NK-92 (cell line): Measurements from ENCODE around the gene BLACAT1.
"Not testable (repeated sequence)": the region's sequence is repeated elsewhere in the genome, so short reads cannot be mapped to it uniquely, and the experiment has no call there.

ENCODE experiments used
- DNase-seq: peaks from one replicate; lab custom pipeline; 2025; ENCODE audit not compliant: unreplicated experiment; lab: John Stamatoyannopoulos, UW

The BLACAT1 gene

GRCh38 chr1:205421798-205422197 lies 34.0 kb downstream of the BLACAT1 start, which contains the start of gene LEMD1:
TSS of gene LEMD1 (minus strand) at chr1:205422056. CDS start at chr1:205420536, 1,520 bp downstream.
- DNase-seq, result no peak

- DNase-seq, result no peak
Measured at GRCh38 chr1:205420938-205421337, 34.9 kb downstream of the BLACAT1 start.

DNA sequence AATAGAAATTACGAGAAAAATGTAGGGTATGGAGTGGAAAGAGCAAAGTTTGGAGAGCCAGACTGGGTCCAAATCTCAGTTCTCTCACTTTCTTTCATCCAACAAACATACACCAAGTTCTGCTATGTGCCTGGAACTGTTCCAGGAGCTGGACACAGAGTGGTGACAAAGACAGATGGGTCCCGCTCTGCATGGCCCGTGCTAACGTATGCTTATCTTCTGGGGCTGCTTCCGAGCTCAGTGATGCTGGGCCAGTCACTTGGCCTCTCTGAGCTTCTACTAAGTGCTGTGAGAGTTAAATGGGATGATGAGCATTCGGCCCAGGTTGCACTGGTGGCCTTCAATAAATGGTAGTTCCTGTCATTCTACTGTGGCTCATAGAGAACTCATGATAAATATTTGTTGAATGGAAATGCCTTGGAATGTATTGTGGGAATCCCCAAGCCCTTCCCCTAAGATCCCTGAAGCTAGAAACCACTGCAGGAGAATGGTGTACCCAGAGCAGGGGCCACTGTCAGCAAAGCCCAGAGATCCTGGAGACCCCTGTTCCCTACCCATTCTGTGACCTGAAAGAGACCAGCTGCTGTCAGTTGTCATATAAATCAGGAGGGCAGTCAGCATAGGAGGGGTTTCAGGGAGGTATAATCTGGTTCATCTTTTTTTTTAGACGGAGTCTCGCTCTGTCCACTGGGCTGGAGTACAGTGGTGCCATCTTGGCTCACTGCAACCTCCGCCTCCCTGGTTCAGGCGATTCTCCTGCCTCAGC lies 37.8 kb downstream of the BLACAT1 start:
- DNase-seq, result no peak

DNA sequence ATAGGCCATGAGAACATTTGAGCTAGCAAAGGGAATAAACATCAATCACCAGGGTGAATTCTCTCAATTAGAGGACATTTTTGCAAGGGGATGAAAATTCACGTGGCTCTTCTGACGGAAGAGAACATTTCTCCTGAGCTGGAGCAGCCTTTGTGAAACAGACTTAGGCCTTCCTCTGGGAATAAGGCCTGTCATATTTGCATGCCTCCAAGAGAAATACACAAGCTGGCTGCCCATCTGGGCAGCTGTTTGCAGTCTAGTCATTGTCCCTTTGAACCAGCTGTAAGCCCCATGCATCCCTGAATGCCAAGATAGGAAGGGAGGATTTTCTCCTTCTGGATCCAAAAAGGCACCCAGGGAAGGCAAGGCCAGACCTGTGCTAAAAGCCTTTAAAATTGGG lies 39.5 kb downstream of the BLACAT1 start:
- DNase-seq, result no peak

DNA sequence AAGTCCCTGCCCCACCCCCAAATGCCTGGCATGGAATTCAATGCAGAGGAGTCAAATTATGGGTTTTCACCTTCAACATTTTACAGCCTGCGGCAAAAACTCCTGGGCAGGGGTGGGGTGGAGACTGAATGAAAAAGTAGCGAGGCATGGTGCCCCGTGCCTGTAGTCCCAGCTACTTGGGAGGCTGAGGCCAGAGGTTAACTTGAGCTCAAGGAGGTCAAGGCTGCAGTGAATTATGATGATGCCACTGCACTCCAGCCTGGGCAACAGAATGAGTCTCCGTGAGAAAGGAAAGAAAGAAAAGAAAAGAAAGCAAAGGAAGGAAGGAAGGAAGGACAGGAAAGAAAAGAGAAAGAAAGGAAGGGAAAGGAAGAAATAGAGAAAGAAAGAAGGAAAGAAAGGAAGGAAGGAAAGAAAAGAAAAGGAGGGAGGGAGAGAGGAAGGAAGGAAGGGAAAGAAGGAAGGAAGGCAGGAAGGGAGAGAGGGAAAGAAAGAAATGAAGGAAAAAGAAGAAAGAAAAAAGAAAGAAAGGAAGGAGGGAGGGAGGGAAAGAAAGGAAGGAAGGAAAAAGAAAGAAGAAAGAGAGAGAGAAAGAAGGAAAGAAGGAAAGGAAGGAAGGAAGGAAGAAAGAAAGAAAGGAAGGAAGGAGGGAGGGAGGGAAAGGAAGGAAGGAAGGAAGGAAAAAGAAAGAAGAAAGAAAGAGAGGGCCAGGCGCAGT lies 45.1 kb downstream of the BLACAT1 start:
- DNase-seq, result no peak

- DNase-seq, result no peak
Measured at GRCh38 chr1:205407970-205408369, 47.9 kb downstream of the BLACAT1 start.

GRCh38 chr1:205406252-205406651 lies 49.6 kb downstream of the BLACAT1 start:
- not testable (repeated sequence) for DNase-seq
